Activated naive CD8-positive, alpha-beta T cell treated with anti-CD3 and anti-CD28 coated beads, Interleukin-2, amount 10 ng/mL, durations not matched to agents 7 days and 5 days (primary cell): ENCODE measurements around the gene CHSY1. TPM values are rescaled to one million over a fixed set of nuclear protein-coding genes. Genes with fewer than 3 reads are reported as not detected.

Experiments
- ATAC-seq: fragments of 150-1000 bp; cut with Tn5 transposase; one replicate; pipeline ENCODE4 v1.10.0; 2021; ENCODE audit warnings: low read depth, moderate library complexity
- POLR2A ChIA-PET: fragments of 350-600 bp; sonication (Branson Sonifier 250); formaldehyde crosslinking; loops from one replicate; lab custom pipeline; 2021; ENCODE audit warnings: antibody characterized with exemption; lab: Charles Lee
- DNase-seq: peaks from one replicate; pipeline ENCODE4 v3.0.0; 2021
- H3K27ac Mint-ChIP-seq: one replicate; pipeline ENCODE4 v1.8.0; 2022; ENCODE audit warnings: mild to moderate bottlenecking, mixed read lengths
- H3K27me3 Mint-ChIP-seq: one replicate; pipeline ENCODE4 v1.8.0; 2022; ENCODE audit warnings: mild to moderate bottlenecking, moderate library complexity, mixed read lengths
- H3K36me3 Mint-ChIP-seq: one replicate; pipeline ENCODE4 v1.8.0; 2021; ENCODE audit warnings: mild to moderate bottlenecking, mixed read lengths
- H3K4me1 Mint-ChIP-seq: one replicate; pipeline ENCODE4 v1.8.0; 2021; ENCODE audit warnings: mixed read lengths
- H3K4me3 Mint-ChIP-seq: one replicate; pipeline ENCODE4 v1.8.0; 2022; ENCODE audit warnings: mild to moderate bottlenecking, moderate library complexity, mixed read lengths
- H3K9me3 Mint-ChIP-seq: one replicate; pipeline ENCODE4 v1.8.0; 2021; ENCODE audit warnings: mixed read lengths
- total RNA-seq, 2 experiments: library from RNA; stranded (reverse); gene quantifications; one replicate each; pipeline ENCODE4 v1.2.3, GENCODE V29; 2021

Gene CHSY1
- total RNA-seq, 2 experiments from 2014 or later, result 37.0 to 37.8 TPM

DNA sequence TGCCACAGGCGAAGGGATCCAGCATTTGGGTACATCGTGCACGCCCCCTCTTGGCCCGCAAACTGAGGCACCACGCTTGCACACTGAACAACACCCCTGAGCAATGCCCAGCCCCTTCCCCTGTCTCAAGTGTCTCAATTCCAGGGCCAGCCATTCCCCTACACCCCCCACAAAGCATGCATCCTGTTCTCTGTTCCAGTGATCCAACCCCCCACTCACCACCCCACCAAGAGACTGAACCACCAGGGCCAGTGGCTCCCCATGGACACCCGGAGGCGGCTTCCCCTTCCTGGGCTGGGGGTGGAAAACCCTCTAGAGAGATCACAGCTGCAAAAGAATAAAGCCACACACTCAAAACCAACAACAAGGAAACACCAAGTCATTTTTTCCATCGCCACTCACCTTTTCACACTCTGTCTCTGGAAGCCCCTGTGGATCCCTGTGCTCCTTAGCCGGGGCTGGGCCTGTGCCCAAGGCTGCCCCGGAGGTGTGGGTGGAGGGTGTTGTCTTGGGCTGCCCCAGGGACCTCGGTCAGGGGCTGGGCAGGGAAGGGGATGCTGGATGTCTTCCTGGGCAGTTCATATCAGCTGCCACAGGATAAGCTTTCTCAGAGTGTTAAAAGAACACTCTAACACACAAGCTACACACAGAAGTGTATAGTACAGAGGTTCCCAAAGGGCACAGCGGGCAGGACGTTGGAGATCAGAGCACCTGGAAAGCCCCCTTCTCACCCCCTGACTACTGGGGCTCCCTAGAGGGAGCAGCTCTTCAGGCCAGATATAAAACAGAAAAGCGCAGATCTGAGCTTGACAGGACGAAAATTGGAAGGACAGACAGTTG is 92.5 kb downstream of the CHSY1 start:
- POLR2A ChIA-PET, result interaction anchor here (0.7 kb wide), 1 partner anchor 280 kb away, joined by 3 read pairs; no protein-coding TSS in a partner anchor
- ATAC-seq (peak; percentile 65), DNase-seq (no peak)
- Mint-ChIP-seq H3K27ac (peak overlapping the region; percentile 56), H3K36me3 (peaks cover 12% of the 10 kb centered on the region), H3K4me3 (no peak overlapping the region), H3K27me3 (no peaks in the 10 kb centered on the region), H3K4me1 (peaks cover 20% of the 10 kb centered on the region), H3K9me3 (peaks cover 6% of the 10 kb centered on the region)

DNA sequence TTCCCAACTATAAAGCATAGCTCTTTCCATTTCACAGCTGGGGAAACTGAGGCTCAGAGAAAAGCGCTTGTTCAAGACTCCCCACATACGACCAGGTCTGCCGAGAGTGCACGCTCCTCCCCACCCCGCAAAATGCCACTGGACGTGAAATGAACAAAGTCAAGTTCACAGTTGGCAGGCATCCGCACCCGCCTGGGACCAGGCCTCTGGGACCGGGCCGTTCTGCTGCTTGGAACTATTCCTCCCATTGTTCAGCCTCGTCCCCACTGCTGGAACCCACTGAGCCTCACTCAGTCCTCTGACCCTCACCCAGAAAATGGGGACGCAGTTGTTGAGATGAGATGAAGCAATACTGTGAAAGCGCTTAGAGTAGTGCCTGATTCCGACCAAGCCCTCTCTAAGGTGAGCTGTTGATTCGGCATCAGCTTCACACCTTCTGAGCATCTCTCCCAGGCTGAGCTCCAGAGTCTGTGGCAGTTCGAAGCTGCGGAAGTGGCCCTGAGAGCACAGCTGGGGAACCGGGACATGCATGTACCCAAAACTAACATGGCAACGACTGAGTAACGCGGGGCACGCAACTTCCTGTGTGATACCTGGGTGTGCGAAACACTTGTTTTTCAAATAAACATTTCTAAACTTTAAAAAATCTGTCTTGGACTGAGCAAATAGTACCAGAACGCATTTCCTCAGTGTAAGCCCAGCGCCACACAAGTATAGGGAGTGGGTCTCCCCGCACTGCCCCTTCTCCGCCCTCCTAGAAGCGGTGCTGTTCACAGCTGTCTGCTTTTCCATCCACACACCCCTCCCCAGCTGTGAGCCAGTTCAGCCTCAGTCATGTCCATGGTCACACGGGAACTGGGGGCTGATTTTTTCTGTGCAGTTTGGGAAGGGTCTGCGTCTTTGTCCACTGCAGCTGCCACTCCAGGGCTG is 93.4 kb downstream of the CHSY1 start:
- DNase-seq, result no peak
- H3K36me3 Mint-ChIP-seq, result peaks cover 6% of the 10 kb centered on the region
- H3K9me3 Mint-ChIP-seq, result peaks cover 2% of the 10 kb centered on the region
- H3K4me1 Mint-ChIP-seq, result peaks cover 20% of the 10 kb centered on the region
- POLR2A ChIA-PET, result no interaction called here
- no peak overlapping the region for H3K4me3 Mint-ChIP-seq
- H3K27me3 Mint-ChIP-seq, result no peaks in the 10 kb centered on the region
- ATAC-seq, result no peak
- no peak overlapping the region for H3K27ac Mint-ChIP-seq

DNA sequence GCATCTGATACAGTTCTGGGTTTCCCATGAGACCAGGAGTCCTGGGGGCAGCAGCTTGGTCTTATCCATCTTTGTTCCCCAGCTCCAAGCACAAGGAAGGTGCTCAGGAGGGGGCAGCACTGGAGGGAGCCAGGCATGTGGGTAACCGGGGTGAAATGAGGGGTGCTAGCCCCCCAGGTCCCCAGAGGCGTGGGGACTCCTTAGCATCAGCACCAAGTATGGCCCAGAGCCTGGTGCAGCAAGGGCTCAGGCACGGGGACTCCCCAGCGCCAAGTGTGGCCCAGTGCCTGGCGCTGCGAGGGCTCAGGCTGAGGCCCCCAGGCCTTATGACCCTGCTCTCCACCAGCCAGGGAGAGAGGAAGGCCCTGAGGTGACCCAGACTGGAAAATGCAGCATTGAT is 94.1 kb downstream of the CHSY1 start:
- Mint-ChIP-seq H3K27me3 (no peaks in the 10 kb centered on the region), H3K4me3 (no peak overlapping the region), H3K4me1 (peaks cover 20% of the 10 kb centered on the region), H3K36me3 (peaks cover 5% of the 10 kb centered on the region), H3K27ac (no peak overlapping the region), H3K9me3 (peaks cover 2% of the 10 kb centered on the region)
- DNase-seq, result no peak
- ATAC-seq, result no peak
- POLR2A ChIA-PET, result no interaction called here

DNA sequence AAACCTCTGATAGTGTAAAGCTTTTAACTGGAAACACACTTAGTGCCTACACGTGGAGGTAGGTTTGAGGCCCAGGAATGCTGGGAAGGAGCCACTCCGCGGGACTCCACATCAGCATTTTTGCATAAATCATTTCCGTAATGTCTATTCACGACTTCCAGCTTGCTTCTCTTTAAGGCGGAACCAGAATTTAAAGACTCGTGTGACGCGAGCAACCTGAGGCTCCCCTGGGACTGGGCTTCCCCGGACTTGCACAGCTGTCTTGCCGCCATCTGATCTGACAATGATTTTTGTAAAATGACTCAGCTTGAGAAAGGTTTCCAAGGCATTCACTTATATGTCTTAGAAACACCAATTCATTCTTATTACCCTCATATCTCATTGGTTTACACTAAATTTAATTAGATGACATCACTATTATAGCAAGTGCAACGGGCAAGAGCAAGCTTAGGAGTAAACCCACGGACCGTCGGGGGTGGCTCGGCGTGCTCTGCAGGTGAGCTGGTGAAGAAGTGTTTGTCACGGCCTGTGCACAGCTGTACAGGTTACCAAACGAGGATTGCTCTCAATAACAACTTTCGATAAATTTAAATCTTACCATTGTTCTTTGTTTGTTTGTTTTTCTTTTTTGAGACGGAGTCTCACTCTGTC is 95.2 kb downstream of the CHSY1 start:
- H3K4me3 Mint-ChIP-seq, result no peak overlapping the region
- H3K36me3 Mint-ChIP-seq, result peaks cover 5% of the 10 kb centered on the region
- peaks cover 19% of the 10 kb centered on the region for H3K4me1 Mint-ChIP-seq
- H3K27ac Mint-ChIP-seq, result no peak overlapping the region
- DNase-seq, result no peak
- no peaks in the 10 kb centered on the region for H3K27me3 Mint-ChIP-seq
- POLR2A ChIA-PET, result interaction anchor here (0.9 kb wide), 1 partner anchor 11 kb away, joined by 3 read pairs; no protein-coding TSS in a partner anchor
- ATAC-seq, result no peak
- H3K9me3 Mint-ChIP-seq, result peaks cover 2% of the 10 kb centered on the region

DNA sequence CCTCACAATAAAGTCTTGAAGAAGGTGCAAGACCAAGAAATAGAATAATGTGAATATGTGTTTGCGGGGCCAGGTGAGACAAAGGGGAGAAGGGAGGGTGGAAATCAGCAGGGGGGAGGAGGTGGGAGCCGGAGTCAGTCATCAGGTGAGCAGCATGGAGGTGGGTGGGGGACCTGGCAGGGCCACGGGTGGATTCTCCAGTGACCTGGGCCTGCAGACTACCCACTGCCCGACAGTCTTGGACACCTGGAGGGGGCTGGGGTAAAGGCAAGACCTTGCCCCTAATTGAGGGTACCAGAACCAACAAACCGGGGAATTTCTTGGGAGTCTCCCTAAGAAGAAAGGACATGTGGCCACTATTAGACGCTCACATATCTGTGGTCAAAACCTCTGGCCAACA is 95.8 kb downstream of the CHSY1 start:
- Mint-ChIP-seq H3K27ac (no peak overlapping the region), H3K9me3 (peaks cover 2% of the 10 kb centered on the region), H3K4me3 (no peak overlapping the region), H3K4me1 (peaks cover 25% of the 10 kb centered on the region), H3K27me3 (no peaks in the 10 kb centered on the region), H3K36me3 (peaks cover 3% of the 10 kb centered on the region)
- ATAC-seq (no peak), DNase-seq (no peak)
- POLR2A ChIA-PET, result interaction anchor here (0.9 kb wide), 1 partner anchor 12 kb away, joined by 3 read pairs; no protein-coding TSS in a partner anchor

DNA sequence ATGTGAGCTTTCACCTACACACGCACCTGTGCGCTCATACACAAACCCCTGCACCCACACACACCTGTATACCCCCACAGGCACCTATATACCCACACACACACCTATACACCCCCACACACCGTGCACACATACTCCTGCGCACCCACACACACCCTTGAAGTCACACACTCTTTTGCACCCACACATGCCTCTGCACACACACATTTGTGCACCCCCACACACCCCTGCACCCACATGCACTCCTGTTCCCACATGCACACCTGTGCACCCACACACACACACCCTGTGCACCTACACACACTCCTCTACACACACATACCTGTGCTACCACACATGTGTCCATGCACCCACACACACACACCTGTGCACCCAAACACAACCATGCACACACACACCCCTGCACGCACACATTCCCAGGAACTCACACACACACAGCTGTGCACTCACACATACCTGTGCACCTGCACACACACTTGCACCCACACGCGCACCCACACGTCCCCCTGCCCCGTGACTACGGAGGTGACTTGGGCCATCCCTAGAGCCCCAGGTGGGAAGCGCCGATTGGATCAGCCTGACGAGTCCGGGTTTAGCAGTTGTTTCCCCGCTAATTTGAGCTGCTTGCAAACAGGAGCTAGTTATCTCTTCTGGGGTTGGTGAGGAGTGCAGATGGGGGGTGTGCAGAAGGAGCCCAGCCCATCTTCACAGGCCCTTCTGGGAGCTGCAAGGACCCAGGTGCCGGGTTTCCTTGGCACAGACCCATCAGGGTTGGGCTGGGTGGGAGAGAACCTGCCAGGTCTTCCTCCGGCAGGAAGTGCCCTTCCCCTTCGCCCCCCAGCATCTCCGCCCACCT is 97.8 kb downstream of the CHSY1 start:
- ATAC-seq (no peak), DNase-seq (no peak)
- Mint-ChIP-seq H3K27me3 (no peaks in the 10 kb centered on the region), H3K36me3 (no peaks in the 10 kb centered on the region), H3K4me3 (no peak overlapping the region), H3K4me1 (peaks cover 21% of the 10 kb centered on the region), H3K9me3 (no peaks in the 10 kb centered on the region), H3K27ac (no peak overlapping the region)
- POLR2A ChIA-PET, result no interaction called here

DNA sequence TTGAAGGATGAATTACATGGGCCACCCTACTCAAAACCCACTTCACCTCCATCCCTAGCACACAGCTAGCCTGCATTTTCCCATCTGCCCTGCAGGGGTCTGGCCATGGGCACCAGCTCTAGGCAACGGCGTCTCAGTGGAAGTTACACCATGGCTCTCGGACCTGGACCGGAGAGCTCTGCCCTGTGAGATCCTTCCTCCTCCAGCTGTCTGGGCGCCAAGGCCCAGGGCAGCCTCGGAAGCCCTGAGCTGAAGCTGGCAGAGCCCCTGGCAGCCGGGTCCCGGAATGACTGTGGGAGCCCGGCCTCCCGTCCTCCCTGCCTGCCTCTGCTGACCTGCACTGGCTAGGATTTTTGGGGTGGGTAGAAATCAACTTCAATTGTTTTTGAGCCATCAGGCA is 98.9 kb downstream of the CHSY1 start:
- no peak overlapping the region for H3K4me3 Mint-ChIP-seq
- no peaks in the 10 kb centered on the region for H3K9me3 Mint-ChIP-seq
- peaks cover 22% of the 10 kb centered on the region for H3K4me1 Mint-ChIP-seq
- DNase-seq, result no peak
- POLR2A ChIA-PET, result no interaction called here
- H3K36me3 Mint-ChIP-seq, result no peaks in the 10 kb centered on the region
- H3K27ac Mint-ChIP-seq, result no peak overlapping the region
- no peak for ATAC-seq
- no peaks in the 10 kb centered on the region for H3K27me3 Mint-ChIP-seq

DNA sequence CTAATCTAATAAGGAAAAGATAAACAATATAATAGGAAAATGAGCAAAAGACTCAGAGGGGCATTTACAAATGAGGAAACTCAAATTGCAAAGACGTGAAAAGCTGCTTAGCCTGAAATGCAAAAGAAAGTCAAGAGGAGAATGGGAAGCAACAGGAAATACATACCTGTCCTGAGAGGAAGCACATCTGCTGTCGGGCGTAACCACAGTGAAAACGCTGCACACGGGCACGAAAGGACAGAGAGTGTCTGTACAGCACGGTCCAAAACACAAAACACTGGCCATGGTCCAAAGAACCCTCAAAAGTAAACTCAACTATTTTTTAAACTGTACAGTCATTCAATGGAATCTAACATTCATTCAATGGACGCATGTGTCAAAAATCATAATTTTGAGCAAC is 100.6 kb downstream of the CHSY1 start:
- DNase-seq, result no peak
- H3K27ac Mint-ChIP-seq, result peak overlapping the region; percentile 50
- peaks cover 26% of the 10 kb centered on the region for H3K4me1 Mint-ChIP-seq
- H3K9me3 Mint-ChIP-seq, result no peaks in the 10 kb centered on the region
- ATAC-seq, result peak; percentile 50
- no peaks in the 10 kb centered on the region for H3K36me3 Mint-ChIP-seq
- H3K27me3 Mint-ChIP-seq, result no peaks in the 10 kb centered on the region
- H3K4me3 Mint-ChIP-seq, result peak overlapping the region; percentile 65
- POLR2A ChIA-PET, result no interaction called here

DNA sequence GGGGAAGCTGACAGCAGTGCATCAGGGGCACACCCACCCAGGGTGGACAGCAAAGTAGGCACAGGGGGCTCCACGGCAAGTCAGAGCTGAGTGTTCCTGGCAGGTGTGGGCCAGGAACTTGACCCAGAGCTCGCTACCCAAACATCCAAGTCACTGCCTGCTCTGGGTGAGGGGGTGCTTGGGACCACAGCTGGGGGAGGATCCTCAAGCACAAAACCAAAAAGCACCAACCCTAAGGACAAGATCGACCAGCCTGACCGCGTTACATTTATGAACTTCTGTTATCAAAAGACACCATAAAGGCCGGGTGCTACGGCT is 101.2 kb downstream of the CHSY1 start:
- Mint-ChIP-seq H3K27me3 (no peaks in the 10 kb centered on the region), H3K36me3 (no peaks in the 10 kb centered on the region), H3K27ac (no peak overlapping the region), H3K4me3 (no peak overlapping the region), H3K4me1 (peaks cover 28% of the 10 kb centered on the region), H3K9me3 (no peaks in the 10 kb centered on the region)
- DNase-seq (no peak), ATAC-seq (no peak)
- POLR2A ChIA-PET, result no interaction called here

DNA sequence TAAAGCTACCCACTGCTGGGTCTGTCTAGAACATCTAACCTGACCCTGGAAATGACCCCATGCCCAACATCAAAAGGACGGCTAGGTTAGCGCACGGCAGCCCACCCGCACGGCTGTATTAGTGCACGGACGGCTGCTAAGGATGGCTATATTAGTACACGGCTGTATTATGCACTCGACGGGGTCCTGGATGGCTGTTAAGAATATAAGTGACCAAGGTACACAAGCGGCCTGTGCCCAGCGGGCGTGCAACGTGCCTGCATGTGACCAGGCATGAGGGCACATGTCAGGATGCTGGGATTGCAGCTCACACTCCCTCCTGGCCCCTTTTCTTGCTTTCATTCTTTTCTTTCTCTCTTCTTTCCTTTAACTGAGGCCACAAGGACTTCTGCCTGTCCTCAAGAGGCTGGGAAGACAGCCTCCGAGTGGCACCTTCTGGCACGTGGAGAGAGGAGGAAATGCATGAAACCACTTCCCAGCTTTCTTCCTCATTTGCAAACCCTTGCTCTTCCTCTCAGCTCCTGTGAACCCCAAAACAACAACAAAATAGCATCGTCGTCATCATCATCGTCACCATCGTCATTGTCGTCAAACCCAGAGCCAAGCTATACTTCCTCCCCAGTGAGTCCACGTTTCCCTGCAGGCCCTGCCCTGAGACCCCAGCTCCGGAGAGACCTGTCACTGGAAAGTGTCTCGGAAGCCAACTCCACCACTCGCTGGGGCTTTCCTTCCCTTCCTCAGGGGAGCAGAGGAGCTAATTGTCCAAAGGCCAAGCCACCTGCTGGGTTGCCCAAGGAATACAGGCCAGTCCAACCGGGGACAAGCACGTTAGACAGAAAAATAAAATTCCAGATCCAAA is 101.8 kb downstream of the CHSY1 start:
- Mint-ChIP-seq H3K36me3 (no peaks in the 10 kb centered on the region), H3K27me3 (no peaks in the 10 kb centered on the region), H3K9me3 (no peaks in the 10 kb centered on the region), H3K4me1 (peaks cover 28% of the 10 kb centered on the region), H3K4me3 (no peak overlapping the region), H3K27ac (no peak overlapping the region)
- ATAC-seq, result no peak
- POLR2A ChIA-PET, result interaction anchor here (0.9 kb wide), 1 partner anchor 19 kb away, joined by 3 read pairs; no protein-coding TSS in a partner anchor
- DNase-seq, result no peak

DNA sequence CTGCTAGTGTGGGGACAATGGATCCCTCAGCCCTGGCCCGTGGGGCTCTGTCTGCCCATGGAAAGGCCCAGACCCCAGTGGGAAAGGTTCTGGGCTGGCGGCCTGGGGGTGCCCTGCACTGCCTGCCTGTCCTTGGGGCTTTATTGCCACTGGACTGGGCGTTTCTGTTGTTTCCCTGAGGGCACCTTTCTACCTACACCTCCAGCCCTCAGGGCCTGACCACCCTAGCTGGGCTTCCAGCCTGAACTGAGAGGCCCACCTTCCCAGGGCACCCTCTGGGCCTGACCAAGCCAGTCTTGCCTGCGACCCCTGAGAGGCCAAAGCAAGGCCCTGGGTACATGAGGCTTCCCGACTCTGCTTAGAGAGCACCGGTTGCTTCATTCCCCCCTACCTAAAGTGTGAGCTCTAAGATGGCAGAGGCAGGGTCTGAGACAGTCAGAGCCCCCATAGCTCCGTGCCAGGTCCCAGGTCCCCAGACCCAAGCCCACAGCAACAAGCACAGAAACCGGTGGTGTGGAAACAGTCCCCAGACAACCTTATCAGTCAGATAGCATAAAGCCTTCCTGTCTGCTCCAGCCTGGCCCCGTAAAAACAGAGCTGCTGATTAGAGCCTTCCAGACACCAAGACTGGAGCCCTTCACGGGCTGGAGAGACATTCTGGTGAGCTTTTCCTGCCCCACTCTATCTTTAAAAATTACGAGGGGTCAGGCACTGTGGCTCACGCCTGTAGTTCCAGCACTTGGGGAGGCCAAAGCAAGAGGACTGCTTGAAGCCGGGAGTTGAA is 102.8 kb downstream of the CHSY1 start:
- peak overlapping the region; percentile 73 for H3K27ac Mint-ChIP-seq

More for the DNA sequence above, 102.8 kb downstream of the CHSY1 start:
- Mint-ChIP-seq H3K27me3 (no peaks in the 10 kb centered on the region), H3K9me3 (no peaks in the 10 kb centered on the region), H3K36me3 (no peaks in the 10 kb centered on the region), H3K4me1 (peaks cover 28% of the 10 kb centered on the region), H3K4me3 (no peak overlapping the region)
- ATAC-seq (no peak), DNase-seq (no peak)
- POLR2A ChIA-PET, result interaction anchor here (0.9 kb wide), 1 partner anchor 20 kb away, joined by 3 read pairs; no protein-coding TSS in a partner anchor
